Cerebellar cortex (tissue), 1 donor: ENCODE results near the gene HAUS2.

Experiments
- DNase-seq: peaks from one replicate; pipeline ENCODE4 v3.0.0-alpha.2; 2015; ENCODE audit warnings: low spot score

Gene HAUS2

DNA sequence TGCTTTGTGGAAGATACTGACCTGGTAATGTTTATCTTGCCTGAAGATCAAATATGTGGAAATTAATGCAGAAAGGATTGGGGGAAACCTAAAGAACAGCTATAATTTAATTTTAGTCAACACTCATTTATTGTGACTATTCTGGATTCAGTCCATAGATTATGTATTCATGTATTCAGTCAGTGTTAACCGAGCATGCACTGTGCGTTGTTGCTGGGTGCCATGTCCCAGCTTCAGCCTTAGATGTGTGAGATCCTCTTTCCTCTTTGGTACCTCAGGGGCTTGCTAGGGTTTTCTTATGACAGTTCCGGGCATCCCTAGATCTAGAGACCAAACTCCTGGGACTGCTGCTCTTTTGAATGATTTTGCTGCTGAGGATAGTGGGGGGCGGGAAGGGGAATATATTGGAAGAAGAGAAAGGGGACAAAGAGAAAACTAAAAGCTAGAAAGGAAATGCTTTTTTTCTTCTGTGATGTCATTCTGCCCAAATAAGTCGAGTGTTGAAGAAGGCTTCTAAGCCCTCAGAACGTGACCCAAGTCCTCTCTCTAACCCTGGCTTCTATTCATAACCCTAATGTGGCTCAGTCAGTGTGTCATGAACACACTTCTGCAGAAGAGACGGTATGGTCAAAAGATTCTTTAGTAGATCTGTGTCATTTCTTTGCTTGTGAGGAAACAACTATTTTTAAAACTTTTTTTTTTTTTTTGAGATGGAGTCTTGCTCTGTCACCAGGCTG is 60.3 kb downstream of the HAUS2 start:
- no peak for DNase-seq

DNA sequence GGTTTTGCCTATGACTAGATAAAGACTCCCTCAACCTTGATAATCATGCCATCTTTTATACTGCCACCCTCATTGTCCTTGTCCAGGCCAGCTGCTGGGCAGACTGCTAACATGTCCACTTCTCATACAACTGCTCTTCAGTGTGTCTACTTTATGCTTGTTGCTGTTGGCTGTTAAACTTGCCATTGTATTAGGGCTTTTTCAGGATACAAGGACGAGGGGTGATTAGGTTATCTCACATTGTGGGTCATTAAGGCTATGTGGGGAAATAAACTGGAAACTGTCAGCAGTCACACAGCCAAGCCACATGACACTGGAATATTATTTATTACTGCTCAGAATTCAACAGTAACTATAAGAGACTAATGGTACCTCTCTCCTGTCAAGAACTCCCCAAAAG is 62.9 kb downstream of the HAUS2 start:
- no peak for DNase-seq

DNA sequence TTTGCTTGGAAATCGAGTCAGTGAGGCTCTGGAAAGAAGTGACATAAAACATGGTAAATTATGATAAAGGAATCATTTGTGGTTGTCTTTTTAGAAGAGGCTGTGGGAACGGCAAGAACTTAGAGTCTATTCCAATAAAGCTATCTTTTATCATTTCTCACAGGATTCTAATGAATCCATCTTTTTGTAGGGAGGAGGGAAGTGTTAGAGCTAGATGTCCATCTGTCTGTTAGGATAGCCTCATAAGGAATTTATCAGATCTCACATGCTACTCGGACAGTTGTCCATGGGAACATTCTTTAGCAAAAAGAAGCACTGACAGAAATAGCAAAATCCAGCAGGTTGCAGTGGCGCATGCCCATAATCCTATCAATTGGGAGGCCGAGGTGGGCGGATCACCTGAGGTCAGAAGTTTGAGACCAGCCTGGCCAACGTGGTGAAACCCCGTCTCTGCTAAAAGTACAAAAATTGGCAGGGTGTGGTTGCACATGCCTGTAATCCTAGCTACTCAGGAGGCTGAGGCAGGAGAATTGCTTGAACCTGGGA is 63.8 kb downstream of the HAUS2 start:
- no peak for DNase-seq

DNA sequence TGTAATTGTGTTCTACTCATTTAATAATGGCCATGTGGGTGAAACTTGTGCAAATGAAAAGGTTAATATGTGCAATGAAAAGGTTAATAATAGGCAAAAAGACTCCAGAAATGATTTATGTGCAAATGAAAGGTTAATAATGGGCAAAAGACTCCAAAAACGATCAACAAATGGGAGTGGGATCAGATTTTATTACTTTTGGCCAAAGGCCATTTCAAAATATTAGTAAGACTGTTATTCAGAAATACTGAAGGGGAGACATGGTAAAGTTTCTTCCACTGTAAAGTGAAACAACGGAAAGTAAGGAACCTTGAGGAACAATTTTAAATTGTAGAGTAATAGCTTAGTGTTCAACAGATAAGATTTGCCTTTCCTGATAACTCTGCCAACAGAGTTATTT is 67.5 kb downstream of the HAUS2 start:
- DNase-seq, result no peak
